Mesenchymal stem cell (in vitro differentiated cells and primary cell): ENCODE results near the gene CCDC88B.
A peak's percentile ranks its signal among the peaks of the same experiment; 100 is the strongest.

Experiments
- DNase-seq: peaks from one replicate; pipeline ENCODE4 v3.0.0-alpha.2; 2013
- H2AFZ ChIP-seq: one replicate; pipeline ENCODE4 v1.6.1; 2013; ENCODE audit warnings: low read depth, mild to moderate bottlenecking, control low read depth, inconsistent platforms, low read length, moderate library complexity
- H2AK5ac ChIP-seq: 2 replicates; pipeline ENCODE4 v1.6.1; 2013; ENCODE audit warnings: low read length, moderate library complexity, mild to moderate bottlenecking, inconsistent platforms; ENCODE audit not compliant: severe bottlenecking
- H2BK120ac ChIP-seq: one replicate; pipeline ENCODE4 v1.6.1; 2013; ENCODE audit warnings: low read depth, mild to moderate bottlenecking, inconsistent platforms, low read length, moderate library complexity
- H2BK12ac ChIP-seq, 2 experiments: one replicate each; pipeline ENCODE4 v1.6.1; 2013; ENCODE audit warnings: inconsistent platforms in 2 of 2, low read length in 2 of 2, mild to moderate bottlenecking in 2 of 2, moderate library complexity in 2 of 2, control low read depth in 1 of 2
- H2BK15ac ChIP-seq: one replicate; pipeline ENCODE4 v1.6.1; 2013; ENCODE audit warnings: mild to moderate bottlenecking, low read depth, inconsistent platforms; ENCODE audit not compliant: poor library complexity, severe bottlenecking
- H2BK5ac ChIP-seq: 2 replicates; pipeline ENCODE4 v1.6.1; 2013; ENCODE audit warnings: low read depth, mild to moderate bottlenecking, low read length, control low read depth, inconsistent platforms; ENCODE audit not compliant: poor library complexity, severe bottlenecking
- H3K14ac ChIP-seq, 2 experiments: one replicate each; pipeline ENCODE4 v1.6.1; 2013; ENCODE audit warnings: inconsistent platforms in 2 of 2, low read length in 2 of 2, control low read depth in 1 of 2, mild to moderate bottlenecking in 1 of 2, moderate library complexity in 1 of 2
- H3K18ac ChIP-seq, 2 experiments: one replicate each; pipeline ENCODE4 v1.6.1; 2013; ENCODE audit warnings: inconsistent platforms in 2 of 2, low read length in 2 of 2, control low read depth in 1 of 2, low read depth in 1 of 2, mild to moderate bottlenecking in 1 of 2
- H3K23ac ChIP-seq, 2 experiments: one replicate each; pipeline ENCODE4 v1.6.1; 2013; ENCODE audit warnings: inconsistent platforms in 2 of 2, low read length in 2 of 2, mild to moderate bottlenecking in 2 of 2, moderate library complexity in 2 of 2, control low read depth in 1 of 2
- H3K27ac ChIP-seq: 2 replicates; pipeline ENCODE4 v1.5.1; 2013; ENCODE audit warnings: mild to moderate bottlenecking, moderate library complexity, low read length, control low read depth, inconsistent platforms; ENCODE audit not compliant: poor library complexity, severe bottlenecking
- H3K27me3 ChIP-seq, 2 experiments: 2 replicates each; pipeline versions ENCODE4 v1.6.1 to v1.7.0; 2013; ENCODE audit warnings: low read length in 2 of 2, mild to moderate bottlenecking in 2 of 2, moderate library complexity in 2 of 2, control low read depth in 1 of 2, inconsistent platforms in 1 of 2; ENCODE audit not compliant: control insufficient read depth in 1 of 2, insufficient read depth in 1 of 2
- H3K36me3 ChIP-seq, 2 experiments: 2 replicates each; pipeline versions ENCODE4 v1.6.1 to v1.7.0; 2013; ENCODE audit warnings: low read length in 2 of 2, control low read depth in 1 of 2, inconsistent platforms in 1 of 2, low read depth in 1 of 2, mild to moderate bottlenecking in 1 of 2; ENCODE audit not compliant: insufficient read depth in 2 of 2, control insufficient read depth in 1 of 2
- H3K4ac ChIP-seq, 2 experiments: one replicate each; pipeline ENCODE4 v1.6.1; 2013; ENCODE audit warnings: inconsistent platforms in 2 of 2, low read length in 2 of 2, mild to moderate bottlenecking in 2 of 2, moderate library complexity in 2 of 2, control low read depth in 1 of 2, low read depth in 1 of 2
- H3K4me1 ChIP-seq: 2 replicates; pipeline ENCODE4 v1.6.1; 2013; ENCODE audit warnings: low read depth, low read length, control low read depth; ENCODE audit not compliant: control insufficient read depth, insufficient read depth
- H3K4me2 ChIP-seq: 2 replicates; pipeline ENCODE4 v1.6.1; 2013; ENCODE audit warnings: low read length, mild to moderate bottlenecking, inconsistent platforms; ENCODE audit not compliant: poor library complexity, severe bottlenecking
- H3K4me3 ChIP-seq, 2 experiments: 2 replicates each; pipeline versions ENCODE4 v1.5.1 to v1.7.0; 2013; ENCODE audit warnings: low read length in 2 of 2, mild to moderate bottlenecking in 2 of 2, control low read depth in 1 of 2, low read depth in 1 of 2; ENCODE audit not compliant: insufficient read depth in 1 of 2
- H3K79me1 ChIP-seq: replicated peaks from 2 replicates; pipeline ENCODE4 v1.6.1; 2013; ENCODE audit warnings: mild to moderate bottlenecking, control low read depth, low read length, inconsistent platforms; ENCODE audit not compliant: poor library complexity, severe bottlenecking
- H3K9ac ChIP-seq: 2 replicates; pipeline ENCODE4 v1.7.0; 2013; ENCODE audit warnings: mild to moderate bottlenecking, low read length, moderate library complexity
- H3K9me3 ChIP-seq: 2 replicates; pipeline ENCODE4 v1.7.0; 2013; ENCODE audit warnings: mild to moderate bottlenecking, low read length; ENCODE audit not compliant: control insufficient read depth
- H4K8ac ChIP-seq: one replicate; pipeline ENCODE4 v1.6.1; 2013; ENCODE audit warnings: inconsistent platforms, mild to moderate bottlenecking, low read length, moderate library complexity
- H4K91ac ChIP-seq: one replicate; pipeline ENCODE4 v1.6.1; 2013; ENCODE audit warnings: mild to moderate bottlenecking, low read length, inconsistent platforms
- WGBS: methylation state at CpG from one replicate; pipeline ENCODE4 v1.1.7; 2013; ENCODE audit warnings: mixed read lengths; 5-methylcytosine and 5-hydroxymethylcytosine counted together

The CCDC88B gene

DNA sequence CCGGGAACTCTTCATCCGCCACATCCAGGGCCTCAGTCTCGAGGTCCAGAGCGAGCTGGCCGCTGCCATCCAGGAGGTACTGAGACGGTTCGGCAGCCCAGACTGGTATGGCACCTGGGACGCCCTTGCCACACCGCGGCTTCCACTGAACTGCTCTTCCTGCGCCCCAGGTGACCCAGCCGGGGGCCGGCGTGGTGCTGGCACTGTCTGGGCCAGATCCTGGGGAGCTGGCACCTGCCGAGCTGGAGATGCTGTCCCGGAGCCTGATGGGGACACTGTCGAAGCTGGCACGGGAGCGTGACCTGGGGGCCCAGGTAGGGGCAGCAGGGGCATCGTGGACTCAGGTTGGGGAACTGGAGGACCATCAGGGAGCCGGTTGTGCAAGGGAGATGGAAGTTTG, 1.4 kb downstream of the CCDC88B start:
- no peak overlapping the region for H3K23ac ChIP-seq
- WGBS: 86% methylated on average over 21 of the region's 21 CpGs

DNA sequence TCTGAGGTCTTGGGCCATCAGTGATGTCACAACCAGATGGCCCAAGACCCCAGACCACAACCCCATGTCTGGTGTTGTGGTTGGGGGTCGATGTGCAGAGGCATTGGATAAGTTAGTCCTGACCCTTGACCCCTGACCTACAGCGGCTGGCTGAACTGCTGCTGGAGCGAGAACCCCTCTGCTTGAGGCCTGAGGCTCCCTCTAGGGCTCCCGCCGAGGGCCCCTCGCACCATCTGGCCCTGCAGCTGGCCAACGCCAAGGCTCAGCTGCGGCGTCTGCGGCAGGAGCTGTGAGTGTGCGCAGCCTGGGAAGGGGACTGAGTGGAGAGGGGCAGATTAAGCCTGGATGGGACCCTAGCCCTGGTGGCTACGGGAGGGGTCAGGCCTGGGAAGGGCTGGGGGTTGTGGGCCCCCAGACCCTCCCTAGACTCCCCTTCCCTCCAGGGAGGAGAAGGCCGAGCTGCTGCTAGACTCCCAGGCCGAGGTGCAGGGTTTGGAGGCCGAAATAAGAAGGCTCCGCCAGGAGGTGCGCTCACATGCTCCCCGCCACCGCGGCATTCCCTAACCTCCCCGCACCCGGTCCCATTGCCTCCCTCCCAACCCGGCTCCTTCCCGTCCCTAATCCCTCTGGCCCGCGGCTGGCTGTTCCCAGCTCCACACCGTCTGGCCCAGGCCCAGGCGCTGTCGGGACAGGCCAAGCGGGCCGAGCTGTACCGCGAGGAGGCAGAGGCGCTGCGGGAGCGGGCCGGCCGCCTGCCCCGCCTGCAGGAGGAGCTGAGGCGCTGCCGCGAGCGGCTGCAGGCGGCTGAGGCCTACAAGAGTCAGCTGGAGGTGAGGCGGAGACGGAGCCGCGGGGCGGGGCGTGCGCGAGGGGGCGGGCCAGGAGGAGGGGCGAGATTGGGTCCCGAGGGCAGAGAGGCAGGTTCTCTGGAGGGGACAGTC, 2.1 kb downstream of the CCDC88B start:
- Histone ChIP-seq H3K9ac (peak overlapping the region; percentile 82), H3K4me1 (peaks cover 14% of the 10 kb centered on the region), H3K27me3 (peaks cover 0 to 14% of the 10 kb centered on the region in 2 experiments), H2BK15ac (no peak overlapping the region), H2BK5ac (no peak overlapping the region), H3K36me3 (no peaks in the 10 kb centered on the region), H2AK5ac (peak overlapping the region; percentile 68), H2BK120ac (peak overlapping the region; percentile 22), H3K4me2 (peak overlapping the region; percentile 70), H3K27ac (no peak overlapping the region), H3K79me1 (no peaks in the 10 kb centered on the region), H4K8ac (peak overlapping the region; percentile 97), H2BK12ac (peak overlapping the region; percentile 28 to 89), H3K9me3 (no peaks in the 10 kb centered on the region), H2AFZ (peak overlapping the region; percentile 73), H3K14ac (peak overlapping the region in 1 of 2 experiments; percentile 75), H4K91ac (peak overlapping the region; percentile 22), H3K4me3 (peak overlapping the region; percentile 34 to 58), H3K23ac (peak overlapping the region in 1 of 2 experiments; percentile 35), H3K18ac (peak overlapping the region; percentile 31 to 96), H3K4ac (peak overlapping the region; percentile 15 to 81)
- 22% methylated on average over 54 of the region's 55 CpGs for WGBS
- peak; percentile 88 for DNase-seq

More for the DNA sequence above, 1.4 kb downstream of the CCDC88B start:
- Histone ChIP-seq H3K4me3 (no peak overlapping the region), H3K4ac (no peak overlapping the region), H4K91ac (no peak overlapping the region), H4K8ac (no peak overlapping the region), H3K14ac (no peak overlapping the region), H3K4me1 (peaks cover 14% of the 10 kb centered on the region), H3K4me2 (no peak overlapping the region), H3K18ac (no peak overlapping the region), H3K9ac (no peak overlapping the region), H2BK12ac (no peak overlapping the region), H2AFZ (no peak overlapping the region), H3K27ac (no peak overlapping the region), H3K9me3 (no peaks in the 10 kb centered on the region), H3K36me3 (no peaks in the 10 kb centered on the region), H2BK5ac (no peak overlapping the region), H3K27me3 (peaks cover 0 to 13% of the 10 kb centered on the region in 2 experiments), H2BK15ac (no peak overlapping the region), H2BK120ac (no peak overlapping the region), H2AK5ac (no peak overlapping the region), H3K79me1 (no peaks in the 10 kb centered on the region)
- DNase-seq: no peak

DNA sequence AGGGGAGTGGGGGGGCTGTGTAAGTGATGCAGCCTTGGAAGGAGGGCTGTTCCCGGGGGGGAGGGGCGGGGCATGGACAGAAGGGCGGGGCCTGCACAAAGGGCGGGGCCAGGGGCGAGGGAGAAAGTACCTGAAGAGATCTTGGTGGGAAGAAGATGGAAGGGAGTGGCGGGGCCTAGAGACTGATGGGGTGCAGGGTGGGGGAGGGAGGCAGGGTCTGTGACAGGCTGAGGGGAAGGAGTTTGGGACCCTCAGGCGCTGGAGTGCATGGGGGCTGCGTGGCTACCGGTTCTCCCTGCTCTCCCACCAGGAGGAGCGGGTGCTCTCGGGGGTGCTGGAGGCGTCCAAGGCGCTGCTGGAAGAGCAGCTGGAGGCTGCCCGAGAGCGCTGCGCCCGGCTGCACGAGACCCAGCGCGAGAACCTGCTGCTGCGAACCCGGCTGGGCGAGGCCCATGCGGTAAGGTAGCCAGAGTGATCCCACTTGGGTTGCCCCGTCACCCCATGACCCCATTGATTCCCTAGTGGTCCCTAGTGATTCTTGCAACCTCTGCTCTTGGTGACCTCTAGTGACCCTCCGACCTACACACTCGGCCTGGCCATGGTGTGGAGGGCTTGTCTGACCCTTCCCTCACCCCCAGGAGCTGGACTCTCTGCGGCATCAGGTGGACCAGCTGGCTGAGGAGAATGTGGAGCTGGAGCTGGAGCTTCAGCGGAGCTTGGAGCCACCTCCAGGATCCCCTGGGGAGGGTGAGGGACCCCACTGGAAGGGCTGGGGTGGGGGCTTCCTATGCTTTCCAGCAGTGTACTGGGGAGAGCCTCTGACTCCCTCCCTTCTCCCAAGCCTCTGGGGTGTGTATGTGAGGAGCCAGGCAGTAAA, 3.1 kb downstream of the CCDC88B start:
- Histone ChIP-seq H2BK12ac (peak overlapping the region in 1 of 2 experiments; percentile 31), H3K4ac (no peak overlapping the region), H3K9ac (no peak overlapping the region), H3K27ac (no peak overlapping the region), H3K36me3 (no peaks in the 10 kb centered on the region), H3K4me1 (peaks cover 14% of the 10 kb centered on the region), H3K27me3 (peaks cover 0 to 15% of the 10 kb centered on the region in 2 experiments), H4K8ac (no peak overlapping the region), H2AFZ (no peak overlapping the region), H2BK15ac (no peak overlapping the region), H4K91ac (peak overlapping the region; percentile 32), H2BK5ac (no peak overlapping the region), H3K9me3 (no peaks in the 10 kb centered on the region), H2AK5ac (no peak overlapping the region), H3K4me3 (peak overlapping the region in 1 of 2 experiments; percentile 34), H3K23ac (no peak overlapping the region), H2BK120ac (no peak overlapping the region), H3K18ac (no peak overlapping the region), H3K79me1 (no peaks in the 10 kb centered on the region), H3K14ac (no peak overlapping the region), H3K4me2 (no peak overlapping the region)
- WGBS: 68% methylated on average over 28 of the region's 29 CpGs
- DNase-seq: no peak
